ENCODE measurements around the gene CFAP99.
A peak's percentile ranks its signal among the peaks of the same experiment; 100 is the strongest.
"Not testable (repeated sequence)": the region's sequence is repeated elsewhere in the genome, so short reads cannot be mapped to it uniquely, and the experiment has no call there.

Gene CFAP99

GRCh38 chr4:2418650-2419571, at the start of gene CFAP99:
Gene CFAP99 (plus strand): TSS chr4:2418955.
- DNase-seq = peak; percentile 99

GRCh38 chr4:2370597-2371320, 48.0 kb upstream of the CFAP99 start:
- no peak for DNase-seq

GRCh38 chr4:2371765-2372487, 46.8 kb upstream of the CFAP99 start:
- DNase-seq = no peak

GRCh38 chr4:2372488-2373030, 46.2 kb upstream of the CFAP99 start:
- DNase-seq = no peak

- DNase-seq = no peak
These were observed 45.2 kb upstream of the CFAP99 start for GRCh38 chr4:2373532-2373931.

GRCh38 chr4:2375427-2375826, 43.3 kb upstream of the CFAP99 start:
- DNase-seq = no peak

- no peak for DNase-seq
These were observed 41.5 kb upstream of the CFAP99 start for GRCh38 chr4:2377241-2377640.

GRCh38 chr4:2378401-2378800, 40.4 kb upstream of the CFAP99 start:
- DNase-seq = no peak

- DNase-seq = no peak
These were observed 39.9 kb upstream of the CFAP99 start for GRCh38 chr4:2378898-2379297.

- DNase-seq = not testable (repeated sequence)
These were observed 38.2 kb upstream of the CFAP99 start for GRCh38 chr4:2380589-2380988.

GRCh38 chr4:2382769-2383202, 36.0 kb upstream of the CFAP99 start:
- not testable (repeated sequence) for DNase-seq

GRCh38 chr4:2383220-2383631, 35.5 kb upstream of the CFAP99 start:
- DNase-seq = not testable (repeated sequence)

- DNase-seq = no peak
These were observed 35.0 kb upstream of the CFAP99 start for GRCh38 chr4:2383760-2384159.

- DNase-seq = no peak
These were observed 34.5 kb upstream of the CFAP99 start for GRCh38 chr4:2384245-2384644.

- no peak for DNase-seq
These were observed 33.2 kb upstream of the CFAP99 start for GRCh38 chr4:2385516-2385915.

GRCh38 chr4:2386717-2387116, 32.0 kb upstream of the CFAP99 start:
- DNase-seq = no peak

GRCh38 chr4:2387218-2387617, 31.5 kb upstream of the CFAP99 start:
- DNase-seq = no peak

GRCh38 chr4:2387829-2388228, 30.9 kb upstream of the CFAP99 start:
- no peak for DNase-seq

GRCh38 chr4:2388429-2389182, 30.1 kb upstream of the CFAP99 start:
- no peak for DNase-seq

- DNase-seq = no peak
These were observed 29.1 kb upstream of the CFAP99 start for GRCh38 chr4:2389691-2390090.

GRCh38 chr4:2390146-2390545, 28.6 kb upstream of the CFAP99 start:
- DNase-seq = no peak

- DNase-seq = no peak
These were observed 27.9 kb upstream of the CFAP99 start for GRCh38 chr4:2390784-2391421.

All from activated CD4-positive, alpha-beta T cell treated with anti-CD3 and anti-CD28 coated beads, Interleukin-10, Interleukin-2, amounts not matched to agents 100 ng/mL and 50 ng/mL, durations not matched to agents 16 hours and 8 hours (primary cell).